Smooth muscle cell of trachea (primary cell): Measurements from ENCODE around the gene CDH13. TPM values are rescaled to one million over a fixed set of nuclear protein-coding genes. Genes with fewer than 3 reads are reported as not detected.

ENCODE experiments used
- total RNA-seq: library from RNA; depleted of rRNA; stranded (reverse); fragments of >200 nt; gene quantifications from 2 replicates; pipeline ENCODE4 v1.2.1, GENCODE V29; 2014

Gene CDH13
- total RNA-seq = 8.0 and 11.6 TPM in 2 replicates

DNA sequence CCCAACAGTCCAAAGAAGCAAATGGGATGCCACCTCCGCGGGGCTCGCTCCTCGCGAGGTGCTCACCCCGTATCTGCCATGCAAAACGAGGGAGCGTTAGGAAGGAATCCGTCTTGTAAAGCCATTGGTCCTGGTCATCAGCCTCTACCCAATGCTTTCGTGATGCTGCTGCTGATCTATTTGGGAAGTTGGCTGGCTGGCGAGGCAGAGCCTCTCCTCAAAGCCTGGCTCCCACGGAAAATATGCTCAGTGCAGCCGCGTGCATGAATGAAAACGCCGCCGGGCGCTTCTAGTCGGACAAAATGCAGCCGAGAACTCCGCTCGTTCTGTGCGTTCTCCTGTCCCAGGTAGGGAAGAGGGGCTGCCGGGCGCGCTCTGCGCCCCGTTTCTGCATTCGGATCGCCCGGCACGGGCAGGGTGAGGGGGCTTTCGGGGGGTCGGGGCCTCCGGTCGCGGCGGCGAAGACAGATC lies at the start of gene CDH13:
CDH13 (plus strand) TSS at position 179 of the 471 bp plus-strand sequence.

DNA sequence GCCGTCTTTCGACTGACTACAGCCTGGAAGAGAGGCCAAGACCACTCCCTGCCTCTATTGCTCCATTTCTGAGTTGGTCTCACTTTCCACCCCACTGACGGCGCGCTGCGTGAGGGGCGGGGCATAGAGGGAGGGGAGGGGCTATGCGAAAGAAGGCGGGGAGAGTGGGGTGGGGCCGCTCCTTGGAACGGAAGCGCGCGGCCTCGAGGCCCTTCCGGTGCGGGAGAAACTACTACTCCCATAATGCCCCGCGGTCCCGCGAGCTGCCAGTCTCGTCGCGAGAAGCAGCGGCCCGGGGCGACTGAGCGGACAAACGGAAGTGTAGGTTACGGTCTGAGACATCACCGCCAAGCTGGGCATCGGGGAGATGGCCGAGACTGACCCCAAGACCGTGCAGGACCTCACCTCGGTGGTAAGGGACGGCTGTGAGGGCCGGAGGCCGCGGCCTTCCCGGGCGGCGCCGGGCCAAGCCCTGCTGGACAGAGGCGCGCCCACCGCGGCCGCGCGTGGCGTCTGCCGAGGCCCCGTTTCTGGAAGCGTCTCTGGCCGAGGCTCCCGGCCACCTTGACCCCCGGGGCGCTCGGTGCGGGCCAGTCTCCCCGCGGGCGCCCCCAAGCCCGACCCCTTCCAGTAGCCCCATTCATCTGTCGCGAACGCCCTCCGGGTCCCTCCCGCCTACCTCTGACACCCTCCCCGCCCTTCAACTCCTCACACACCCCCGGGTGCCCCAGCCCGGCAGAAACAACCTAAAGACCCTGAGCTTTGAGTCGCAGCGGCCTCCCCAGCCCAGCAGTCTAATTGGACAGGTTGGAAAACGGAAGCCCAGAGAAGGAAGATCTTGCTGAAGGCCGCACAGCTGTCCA lies 1181.2 kb downstream of the CDH13 start, which contains the start of gene HSBP1:
HSBP1 (plus strand) TSS at position 269 of the 863 bp plus-strand sequence; CDS start at position 368, 99 bp downstream.

